HG03439 (cell line): ENCODE results near the gene RPS14.
"Not testable (repeated sequence)": the region's sequence is repeated elsewhere in the genome, so short reads cannot be mapped to it uniquely, and the experiment has no call there.

Experiments
- ATAC-seq: cut with Tn5 transposase; IDR thresholded peaks from one replicate; pipeline ENCODE4 v1.9.1; 2021; ENCODE audit warnings: mild to moderate bottlenecking, moderate library complexity; ENCODE audit not compliant: unreplicated experiment

Gene RPS14

GRCh38 chr5:150446088-150446487 lies 3.5 kb downstream of the RPS14 start:
- ATAC-seq: no peak

GRCh38 chr5:150444770-150445169 lies 4.8 kb downstream of the RPS14 start:
- no peak for ATAC-seq

- no peak for ATAC-seq
These were observed 6.1 kb downstream of the RPS14 start for GRCh38 chr5:150443242-150444075.

GRCh38 chr5:150442699-150443080 lies 6.8 kb downstream of the RPS14 start:
- no peak for ATAC-seq

- no peak for ATAC-seq
These were observed 7.5 kb downstream of the RPS14 start for GRCh38 chr5:150441813-150442698.

- ATAC-seq: no peak
These were observed 8.4 kb downstream of the RPS14 start for GRCh38 chr5:150440948-150441812.

- no peak for ATAC-seq
These were observed 10.5 kb downstream of the RPS14 start for GRCh38 chr5:150438873-150439546.

GRCh38 chr5:150436141-150436680 lies 13.3 kb downstream of the RPS14 start:
- peak; percentile 94 for ATAC-seq

- ATAC-seq: no peak
These were observed 15.1 kb downstream of the RPS14 start for GRCh38 chr5:150434464-150434863.

- no peak for ATAC-seq
These were observed 18.0 kb downstream of the RPS14 start for GRCh38 chr5:150431574-150431973.

GRCh38 chr5:150431048-150431447 lies 18.5 kb downstream of the RPS14 start:
- ATAC-seq: no peak

GRCh38 chr5:150429410-150429873 lies 20.1 kb downstream of the RPS14 start:
- no peak for ATAC-seq

GRCh38 chr5:150428978-150429377 lies 20.6 kb downstream of the RPS14 start:
- no peak for ATAC-seq

- ATAC-seq: no peak
These were observed 21.2 kb downstream of the RPS14 start for GRCh38 chr5:150428106-150428876.

GRCh38 chr5:150426165-150426564 lies 23.4 kb downstream of the RPS14 start:
- ATAC-seq: not testable (repeated sequence)

GRCh38 chr5:150422758-150423157 lies 26.8 kb downstream of the RPS14 start:
- no peak for ATAC-seq

GRCh38 chr5:150422075-150422474 lies 27.5 kb downstream of the RPS14 start:
- no peak for ATAC-seq

- peak; percentile 37 for ATAC-seq
These were observed 29.8 kb downstream of the RPS14 start for GRCh38 chr5:150419630-150420270.
